Measurements from ENCODE around the gene ITPR3.

DNA sequence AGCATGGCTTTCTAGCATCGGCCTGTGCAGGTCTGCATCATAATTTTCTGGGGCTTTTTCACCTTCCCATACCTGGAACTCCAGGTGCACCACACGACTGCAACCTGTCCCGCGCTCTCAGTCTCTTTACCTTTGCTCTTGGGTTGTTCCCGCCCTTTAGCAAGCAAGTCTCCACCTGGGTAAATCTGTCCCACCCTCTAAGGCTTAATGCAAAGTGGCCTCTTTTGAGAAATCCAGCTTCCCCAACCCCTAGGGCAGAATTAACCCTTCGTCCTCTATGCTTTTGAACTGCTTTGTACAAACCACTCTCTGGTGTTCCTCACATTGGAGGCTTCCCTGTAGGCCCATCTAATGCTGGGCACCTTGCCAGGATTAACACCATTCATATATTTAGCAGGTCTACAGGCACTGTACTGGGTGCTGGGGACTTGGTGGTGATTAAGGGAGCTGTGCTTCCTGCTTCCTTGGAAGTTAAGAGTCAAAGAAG is 2.8 kb downstream of the ITPR3 start:
- no peak for TF ChIP-seq CTCF (IDR thresholded peaks at IDR 0.05; ENCODE audit: low read depth, low read length, missing input control)
- no peak for TF ChIP-seq GABPA (IDR thresholded peaks at IDR 0.05 in 1 of 2, conservative IDR thresholded peaks at IDR 0.05 in 1 of 2)
- no peak for TF ChIP-seq RAD21 (IDR thresholded peaks at IDR 0.05)
- TF ChIP-seq, protein P1, sequence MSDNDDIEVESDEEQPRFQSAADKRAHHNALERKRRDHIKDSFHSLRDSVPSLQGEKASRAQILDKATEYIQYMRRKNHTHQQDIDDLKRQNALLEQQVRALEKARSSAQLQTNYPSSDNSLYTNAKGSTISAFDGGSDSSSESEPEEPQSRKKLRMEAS (IDR thresholded peaks at IDR 0.05) = no peak
- TF ChIP-seq YY1 (IDR thresholded peaks at IDR 0.05) = no peak
- no peak for TF ChIP-seq RXRA (IDR thresholded peaks at IDR 0.05)
